Fibroblast of villous mesenchyme (primary cell): ENCODE results near the gene CABLES1. TPM values are rescaled to one million over a fixed set of nuclear protein-coding genes. Genes with fewer than 3 reads are reported as not detected.

Source experiments
- DNase-seq: peaks from one replicate; pipeline ENCODE4 v3.0.0-alpha.2; 2010; ENCODE audit warnings: low read depth
- H3K4me3 ChIP-seq: 2 replicates; pipeline ENCODE4 v1.5.1; 2011; ENCODE audit warnings: low read depth, mild to moderate bottlenecking, low read length
- total RNA-seq: library from RNA; depleted of rRNA; stranded (reverse); fragments of >200 nt; gene quantifications from 2 replicates; pipeline ENCODE4 v1.2.3, GENCODE V29; 2012
- TF ChIP-seq, protein P1 (sequence below): IDR thresholded peaks from 2 replicates; pipeline ENCODE4 v1.5.1; 2012; ENCODE audit warnings: low read depth, mild to moderate bottlenecking, low read length; ENCODE audit not compliant: insufficient read depth

Gene CABLES1
- total RNA-seq, 1 donor = 0.43 TPM

DNA sequence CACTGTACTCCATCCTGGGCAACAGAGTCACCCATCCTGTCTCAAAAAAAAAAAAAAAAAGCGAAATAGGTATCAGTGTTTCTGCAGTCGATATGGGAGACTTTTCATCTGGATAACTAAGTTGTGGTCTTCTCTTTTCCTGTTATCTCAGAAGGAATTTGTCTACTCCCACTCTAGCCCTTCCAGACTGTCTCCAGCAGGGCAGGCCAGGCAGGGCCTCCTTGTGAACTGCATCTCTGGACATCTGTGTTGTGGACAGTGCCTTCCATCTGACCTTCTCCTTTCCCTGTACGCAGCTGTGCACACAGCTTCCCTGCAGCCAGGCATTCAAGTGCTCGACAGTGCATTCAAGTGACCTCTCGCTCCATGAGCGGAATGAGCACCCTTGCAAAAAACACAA lies 110.2 kb downstream of the CABLES1 start:
- no peak overlapping the region for H3K4me3 ChIP-seq
- TF ChIP-seq, protein P1, sequence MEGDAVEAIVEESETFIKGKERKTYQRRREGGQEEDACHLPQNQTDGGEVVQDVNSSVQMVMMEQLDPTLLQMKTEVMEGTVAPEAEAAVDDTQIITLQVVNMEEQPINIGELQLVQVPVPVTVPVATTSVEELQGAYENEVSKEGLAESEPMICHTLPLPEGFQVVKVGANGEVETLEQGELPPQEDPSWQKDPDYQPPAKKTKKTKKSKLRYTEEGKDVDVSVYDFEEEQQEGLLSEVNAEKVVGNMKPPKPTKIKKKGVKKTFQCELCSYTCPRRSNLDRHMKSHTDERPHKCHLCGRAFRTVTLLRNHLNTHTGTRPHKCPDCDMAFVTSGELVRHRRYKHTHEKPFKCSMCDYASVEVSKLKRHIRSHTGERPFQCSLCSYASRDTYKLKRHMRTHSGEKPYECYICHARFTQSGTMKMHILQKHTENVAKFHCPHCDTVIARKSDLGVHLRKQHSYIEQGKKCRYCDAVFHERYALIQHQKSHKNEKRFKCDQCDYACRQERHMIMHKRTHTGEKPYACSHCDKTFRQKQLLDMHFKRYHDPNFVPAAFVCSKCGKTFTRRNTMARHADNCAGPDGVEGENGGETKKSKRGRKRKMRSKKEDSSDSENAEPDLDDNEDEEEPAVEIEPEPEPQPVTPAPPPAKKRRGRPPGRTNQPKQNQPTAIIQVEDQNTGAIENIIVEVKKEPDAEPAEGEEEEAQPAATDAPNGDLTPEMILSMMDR = no peak
- DNase-seq = peak; percentile 52

DNA sequence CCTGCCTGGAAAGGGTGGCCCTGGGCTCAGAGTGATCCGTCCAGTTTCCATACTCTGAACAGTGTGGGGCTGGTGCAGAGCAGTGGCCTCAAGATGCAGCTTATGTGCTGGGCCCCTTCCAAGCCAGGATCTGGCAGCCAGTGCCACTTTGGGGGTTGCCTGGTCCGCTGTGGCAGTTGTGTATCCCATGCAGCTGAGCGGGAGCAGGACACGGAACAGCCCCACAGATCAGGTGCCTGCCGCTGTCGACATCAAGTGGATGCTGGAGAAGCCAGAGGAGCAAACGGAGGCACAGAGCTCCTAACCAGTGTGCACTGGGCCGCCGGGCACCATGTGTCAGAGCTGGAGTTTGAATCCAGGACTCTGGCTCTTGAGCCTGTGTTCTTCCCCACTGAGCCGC lies 112.0 kb downstream of the CABLES1 start:
- TF ChIP-seq, protein P1 = no peak
- H3K4me3 ChIP-seq = no peak overlapping the region
- DNase-seq = no peak

DNA sequence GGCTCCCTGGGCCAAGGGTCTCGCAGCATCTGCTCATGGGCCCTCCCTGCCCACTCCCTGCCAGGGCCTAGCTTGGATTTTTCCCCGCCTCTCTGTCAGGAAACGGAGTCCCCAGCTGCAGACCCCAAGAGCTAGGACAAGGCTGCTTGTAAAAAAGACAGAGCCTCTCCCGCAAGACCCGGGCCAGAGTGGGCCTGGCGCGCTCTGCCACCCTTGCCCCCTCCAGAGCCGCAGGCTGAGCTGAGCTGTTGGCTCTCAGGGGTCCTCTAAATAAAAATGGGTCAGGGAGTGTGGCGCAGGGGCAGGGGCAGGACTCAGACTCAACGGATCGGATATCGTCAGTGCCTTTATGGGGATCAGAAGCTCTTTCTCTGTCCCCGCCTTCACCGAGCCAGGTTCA lies 112.6 kb downstream of the CABLES1 start:
- no peak for DNase-seq

DNA sequence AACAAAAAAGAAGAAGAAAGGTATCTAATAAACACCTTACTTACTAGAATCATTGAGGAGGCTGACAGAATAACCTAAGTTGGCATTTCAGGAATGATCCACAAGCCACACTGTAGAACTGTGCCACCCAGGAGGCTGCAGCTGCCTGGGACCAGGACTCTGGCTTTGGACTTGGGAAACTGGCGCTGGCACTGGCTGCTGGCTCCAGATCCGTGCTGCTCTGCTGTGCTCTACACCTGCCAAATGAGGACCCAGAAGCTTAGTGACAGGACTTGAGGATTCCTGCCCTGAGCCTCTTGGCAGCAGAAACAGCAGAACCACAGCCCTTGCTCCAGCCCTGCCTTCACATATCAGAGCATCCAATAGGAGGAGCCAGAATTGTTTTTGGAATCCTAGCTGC lies 113.5 kb downstream of the CABLES1 start:
- no peak for DNase-seq
- TF ChIP-seq, protein P1 = no peak
- no peak overlapping the region for H3K4me3 ChIP-seq

More for the DNA sequence above, 112.6 kb downstream of the CABLES1 start:
- no peak overlapping the region for H3K4me3 ChIP-seq
- TF ChIP-seq, protein P1 = no peak

DNA sequence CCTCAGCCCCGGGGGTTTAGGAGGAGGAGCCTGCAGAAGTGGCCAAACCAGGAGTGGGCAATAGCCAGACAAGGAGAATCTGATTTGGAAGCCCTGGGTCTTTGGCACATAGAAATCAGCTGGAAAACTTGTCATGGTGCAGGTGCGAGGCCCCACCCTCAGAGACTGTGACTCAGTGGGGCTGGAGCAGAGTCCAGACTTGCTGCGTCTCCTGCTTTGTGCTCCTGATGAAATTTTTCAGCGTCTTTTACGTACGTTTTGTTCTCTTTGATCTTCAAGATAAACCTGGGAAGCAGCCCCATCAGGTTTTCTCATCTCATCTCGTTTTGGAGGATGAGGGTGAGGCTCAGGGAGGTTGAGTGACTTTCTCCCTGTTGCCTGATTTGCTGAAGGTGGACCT lies 114.1 kb downstream of the CABLES1 start:
- TF ChIP-seq, protein P1 = no peak
- H3K4me3 ChIP-seq = no peak overlapping the region
- DNase-seq = no peak

DNA sequence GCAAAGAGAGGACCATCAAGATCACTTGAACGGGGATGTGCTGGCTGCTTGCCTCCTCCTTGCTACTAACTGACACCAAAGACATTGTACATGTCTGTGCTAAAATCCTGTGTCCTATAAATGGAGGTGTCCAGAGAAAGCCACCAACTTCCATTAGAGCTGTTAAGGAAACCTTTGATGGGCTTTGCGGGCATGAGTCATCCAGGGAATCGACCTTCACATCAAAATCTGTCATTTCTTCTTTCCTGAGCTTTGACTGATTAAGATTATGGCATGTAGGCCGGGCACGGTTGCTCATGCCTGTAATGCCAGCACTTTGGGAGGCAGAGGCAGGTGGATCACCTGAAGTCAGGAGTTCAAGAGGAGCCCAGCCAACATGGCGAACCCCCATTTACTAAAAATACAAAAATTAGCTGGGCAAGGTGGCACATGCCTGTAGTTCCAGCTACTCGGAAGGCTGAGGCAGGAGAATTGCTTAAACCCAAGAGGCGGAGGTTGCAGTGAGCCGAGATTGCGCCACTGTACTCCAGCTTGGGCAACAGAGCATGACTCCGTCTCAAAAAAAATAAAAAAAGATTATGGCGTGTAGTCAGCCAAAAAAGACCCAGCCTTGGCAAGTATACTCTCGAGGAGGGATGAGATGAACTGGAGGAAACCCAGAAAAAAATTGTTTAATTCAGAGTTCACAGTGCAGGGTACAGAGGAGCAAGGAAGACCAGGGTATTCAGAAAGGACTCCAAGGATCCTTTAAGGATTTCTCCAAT lies 115.8 kb downstream of the CABLES1 start:
- no peak overlapping the region for H3K4me3 ChIP-seq
- DNase-seq = peak; percentile 64
- TF ChIP-seq, protein P1 = no peak

DNA sequence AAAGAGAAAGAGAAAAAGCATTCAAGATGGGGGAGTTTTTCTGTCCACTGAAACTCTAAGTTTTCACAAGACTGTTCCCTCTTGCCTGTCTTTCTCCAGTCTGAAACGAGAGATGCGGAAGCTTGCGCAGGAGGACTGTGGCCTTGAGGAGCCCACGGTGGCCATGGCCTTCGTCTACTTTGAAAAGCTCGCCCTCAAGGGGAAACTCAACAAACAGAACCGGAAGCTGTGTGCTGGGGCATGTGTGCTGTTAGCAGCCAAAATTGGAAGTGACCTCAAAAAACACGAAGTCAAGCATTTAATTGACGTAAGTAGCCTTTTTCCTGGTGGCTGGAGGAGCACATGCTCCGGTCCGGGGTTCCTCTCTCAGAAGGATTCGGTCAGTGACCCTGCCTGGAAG lies 118.3 kb downstream of the CABLES1 start:
- TF ChIP-seq, protein P1 = no peak
- no peak overlapping the region for H3K4me3 ChIP-seq
- DNase-seq = no peak
